Left ventricle myocardium superior (tissue), 1 donor: ENCODE results near the gene KRT80. TPM values are rescaled to one million over a fixed set of nuclear protein-coding genes. Genes with fewer than 3 reads are reported as not detected.

Source experiments
- ATAC-seq: fragments of 200-7000 bp; cut with Tn5 transposase; one replicate; pipeline ENCODE4 v1.9.1; 2020; ENCODE audit warnings: mild to moderate bottlenecking, moderate library complexity
- DNase-seq: peaks from one replicate; pipeline ENCODE4 v3.0.0-alpha.2; 2020
- intact Hi-C: fragments of 100-400 bp; cut with micrococcal nuclease; formaldehyde crosslinking; loops from one replicate; pipeline ENCODE4 v1.11.0; 2022
- total RNA-seq: library from RNA; stranded (reverse); fragmentation: NEBNext Ultra II Directional; extraction: Animal tissue kit (Norgen Biotek cat#: 25700); gene quantifications from one replicate; pipeline ENCODE4 v1.2.1, GENCODE V29; 2021
- donor health status: DM: no; HTN: yes; CAD: no; lungs with severe emphysema.

The KRT80 gene
- total RNA-seq, 1 donor from 2014 or later, result not detected

- no peak for ATAC-seq
- intact Hi-C loops, result no loop called here
- no peak for DNase-seq
These were observed 10.7 kb upstream of the KRT80 start for GRCh38 chr12:52202361-52203078.

GRCh38 chr12:52201451-52201839, 9.6 kb upstream of the KRT80 start:
- DNase-seq (no peak), ATAC-seq (no peak)
- intact Hi-C loops, result no loop called here

- DNase-seq (no peak), ATAC-seq (no peak)
- intact Hi-C loops, result no loop called here
These were observed 9.1 kb upstream of the KRT80 start for GRCh38 chr12:52200781-52201450.

GRCh38 chr12:52200086-52200780, 8.4 kb upstream of the KRT80 start:
- intact Hi-C loops, result no loop called here
- DNase-seq (peak; percentile 24), ATAC-seq (no peak)

- peak; percentile 84 for ATAC-seq
- DNase-seq, result peak; percentile 81
- intact Hi-C loops, result no loop called here
These were observed 7.6 kb upstream of the KRT80 start for GRCh38 chr12:52199294-52199919.

- peak; percentile 10 for ATAC-seq
- intact Hi-C loops, result no loop called here
- DNase-seq, result peak; percentile 56
These were observed 6.8 kb upstream of the KRT80 start for GRCh38 chr12:52198454-52199215.

GRCh38 chr12:52197371-52198231, 5.8 kb upstream of the KRT80 start:
- peak; percentile 58 for DNase-seq
- intact Hi-C loops, result no loop called here
- peak; percentile 68 for ATAC-seq

GRCh38 chr12:52195065-52195730, 3.4 kb upstream of the KRT80 start:
- intact Hi-C loops, result no loop called here
- ATAC-seq, result no peak
- no peak for DNase-seq

- DNase-seq, result no peak
- no peak for ATAC-seq
- intact Hi-C loops, result no loop called here
These were observed 2.2 kb upstream of the KRT80 start for GRCh38 chr12:52193991-52194390.

- ATAC-seq (no peak), DNase-seq (no peak)
- intact Hi-C loops, result no loop called here
These were observed 1.7 kb upstream of the KRT80 start for GRCh38 chr12:52193532-52193931.

GRCh38 chr12:52190860-52191729, 719 bp downstream of the KRT80 start:
- DNase-seq (no peak), ATAC-seq (no peak)
- intact Hi-C loops, result no loop called here

GRCh38 chr12:52189376-52190174, 2.2 kb downstream of the KRT80 start:
- ATAC-seq (no peak), DNase-seq (no peak)
- intact Hi-C loops, result no loop called here

GRCh38 chr12:52188658-52189057, 3.2 kb downstream of the KRT80 start:
- DNase-seq, result no peak
- no peak for ATAC-seq
- intact Hi-C loops, result no loop called here

- intact Hi-C loops, result no loop called here
- no peak for ATAC-seq
These were observed 4.2 kb downstream of the KRT80 start for GRCh38 chr12:52187640-52188039.

GRCh38 chr12:52187206-52187605, 4.6 kb downstream of the KRT80 start:
- intact Hi-C loops, result no loop called here
- DNase-seq (no peak), ATAC-seq (no peak)

More at GRCh38 chr12:52187640-52188039, 4.2 kb downstream of the KRT80 start:
- DNase-seq, result no peak
